ENCODE measurements around the gene PSMA4.
"Not testable (repeated sequence)": the region's sequence is repeated elsewhere in the genome, so short reads cannot be mapped to it uniquely, and the experiment has no call there.

PSMA4 gene

DNA sequence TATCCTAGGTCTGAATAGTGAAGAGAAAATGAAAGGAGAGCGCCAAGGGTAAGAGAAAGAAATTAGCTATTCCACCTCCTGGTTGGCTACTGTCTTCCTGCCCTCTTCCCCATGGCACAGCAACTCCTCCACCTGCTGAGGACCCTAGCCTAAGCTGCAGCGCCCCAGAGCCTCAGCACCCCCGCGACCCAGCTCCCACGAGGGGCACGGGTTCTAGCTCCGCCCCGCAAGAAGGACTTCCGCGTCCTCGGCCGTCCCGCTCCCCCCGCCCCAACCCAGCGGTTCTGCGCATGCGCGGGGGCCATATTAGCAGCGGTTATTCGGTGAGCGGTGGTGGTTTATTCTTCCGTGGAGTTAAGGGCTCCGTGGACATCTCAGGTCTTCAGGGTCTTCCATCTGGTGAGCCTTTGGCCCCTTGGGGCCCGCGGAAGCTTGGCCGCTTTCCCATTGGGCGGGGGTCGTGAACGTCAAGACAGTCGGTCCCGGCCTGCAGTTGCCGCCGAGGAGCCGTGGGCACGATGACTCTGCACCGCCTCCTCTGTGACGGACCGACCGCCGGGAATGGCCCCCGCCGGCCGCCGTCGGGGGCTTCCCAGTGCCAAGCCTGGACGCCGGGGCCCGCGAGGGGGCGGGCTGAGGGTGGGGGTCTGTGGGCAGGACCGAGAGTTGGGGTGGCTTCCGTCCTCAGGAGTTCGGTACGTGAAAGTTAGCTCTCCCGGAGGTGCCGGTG is at the start of gene PSMA4:
Gene PSMA4 (plus strand): TSS at position 304 of the 730 bp plus-strand sequence. CDS start 1,484 bp downstream, outside the sequence.
- peak; percentile 64 for DNase-seq

DNA sequence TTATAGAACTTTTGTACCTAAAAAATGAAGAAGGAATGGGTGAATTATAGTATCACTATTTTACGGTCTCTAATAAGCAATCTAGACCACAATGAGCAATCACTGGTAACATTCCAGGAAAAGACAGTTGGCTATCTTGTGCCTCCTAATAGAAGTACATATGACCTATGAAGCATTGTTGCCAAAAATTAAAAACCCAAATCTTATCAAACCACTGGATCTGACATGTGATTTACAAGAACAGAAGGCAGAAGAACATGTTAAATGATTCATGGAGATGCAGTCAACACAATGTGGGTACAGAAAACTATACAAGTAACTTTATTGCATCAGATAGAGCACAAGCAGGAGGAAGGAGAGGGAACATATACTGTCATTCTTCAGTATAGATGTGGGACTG is 47.4 kb upstream of the PSMA4 start:
- DNase-seq = no peak

DNA sequence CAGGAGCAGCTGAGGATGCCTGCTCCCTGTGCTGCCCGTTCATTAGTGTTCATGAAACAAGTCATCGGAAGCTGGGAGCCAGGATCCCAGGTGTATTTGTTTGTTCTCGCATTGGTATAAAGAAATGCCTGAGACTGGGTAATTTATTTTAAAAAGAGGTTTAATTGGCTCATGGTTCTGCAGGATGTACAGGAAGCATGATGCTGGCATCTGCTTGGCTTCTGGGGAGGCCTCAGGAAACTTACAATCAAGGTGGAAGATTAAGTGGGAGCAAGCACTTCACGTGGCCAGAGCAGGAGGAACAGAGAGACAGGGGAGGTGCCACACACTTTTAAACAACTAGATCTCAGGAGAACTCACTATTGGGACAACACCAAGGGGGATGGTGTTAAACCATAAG is 38.4 kb upstream of the PSMA4 start:
- DNase-seq = no peak

DNA sequence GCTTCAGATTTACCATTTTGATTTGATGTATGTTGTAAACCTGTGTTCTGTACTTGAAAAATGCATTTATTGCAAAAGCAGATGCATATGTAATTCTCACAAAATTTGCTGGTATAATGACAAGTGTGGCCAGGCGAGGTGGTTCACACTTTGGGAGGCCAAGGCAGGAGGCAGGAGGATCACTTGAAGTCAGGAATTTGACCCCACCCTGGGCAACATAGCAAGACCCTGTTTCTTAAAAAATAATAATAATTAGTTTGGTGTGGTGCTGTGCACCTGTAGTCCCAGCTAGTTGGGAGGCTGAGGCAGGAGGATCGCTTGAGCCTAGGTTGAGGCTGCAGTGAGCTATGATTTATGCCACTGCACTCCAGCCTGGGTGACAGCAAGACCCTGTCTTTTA is 37.6 kb upstream of the PSMA4 start:
- DNase-seq = no peak

GRCh38 chr15:78506971-78507830 is 33.0 kb upstream of the PSMA4 start, which contains the start of gene HYKK:
Gene HYKK, plus strand, starts transcription at chr15:78507577. Its CDS starts 5,512 bp downstream, at chr15:78513089.
- peak; percentile 86 for DNase-seq

- no peak for DNase-seq
Observed at GRCh38 chr15:78507831-78508160, 32.4 kb upstream of the PSMA4 start.

- DNase-seq = no peak
Observed at GRCh38 chr15:78508272-78508671, 32.0 kb upstream of the PSMA4 start.

GRCh38 chr15:78509726-78510312 is 30.4 kb upstream of the PSMA4 start:
- no peak for DNase-seq

DNA sequence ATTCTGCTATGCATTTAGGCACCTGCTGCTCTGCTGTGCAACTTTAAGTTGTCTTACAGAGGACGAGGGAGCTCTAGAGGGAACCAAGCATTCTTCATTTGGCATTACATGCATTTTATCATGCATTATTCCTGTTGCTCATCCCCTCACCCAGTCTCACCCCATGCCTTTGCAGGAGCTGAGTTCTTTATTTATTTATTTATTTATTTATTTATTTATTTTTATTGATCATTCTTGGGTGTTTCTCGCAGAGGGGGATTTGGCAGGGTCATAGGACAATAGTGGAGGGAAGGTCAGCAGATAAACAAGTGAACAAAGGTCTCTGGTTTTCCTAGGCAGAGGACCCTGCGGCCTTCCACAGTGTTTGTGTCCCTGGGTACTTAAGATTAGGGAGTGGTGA is 20.2 kb upstream of the PSMA4 start:
- DNase-seq = not testable (repeated sequence)

DNA sequence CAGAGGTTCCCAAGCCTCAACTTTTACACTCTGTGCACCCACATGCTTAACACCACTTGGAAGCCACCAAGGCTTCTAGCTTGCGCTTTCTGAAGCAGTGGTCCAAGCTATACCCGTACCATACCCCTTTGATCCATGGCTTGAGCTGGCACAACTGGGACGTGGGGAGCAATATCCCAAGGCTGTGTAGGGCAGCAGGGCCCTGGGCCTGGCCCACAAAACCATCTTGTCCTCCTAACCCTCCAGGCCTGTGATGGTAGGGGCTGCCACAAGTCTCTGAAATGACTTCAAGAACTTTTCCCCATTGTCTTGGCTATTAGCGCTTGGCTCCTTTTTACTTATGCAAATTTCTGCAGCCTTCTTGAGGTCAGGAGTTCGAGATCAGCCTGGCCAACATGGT is 16.0 kb upstream of the PSMA4 start:
- no peak for DNase-seq

DNA sequence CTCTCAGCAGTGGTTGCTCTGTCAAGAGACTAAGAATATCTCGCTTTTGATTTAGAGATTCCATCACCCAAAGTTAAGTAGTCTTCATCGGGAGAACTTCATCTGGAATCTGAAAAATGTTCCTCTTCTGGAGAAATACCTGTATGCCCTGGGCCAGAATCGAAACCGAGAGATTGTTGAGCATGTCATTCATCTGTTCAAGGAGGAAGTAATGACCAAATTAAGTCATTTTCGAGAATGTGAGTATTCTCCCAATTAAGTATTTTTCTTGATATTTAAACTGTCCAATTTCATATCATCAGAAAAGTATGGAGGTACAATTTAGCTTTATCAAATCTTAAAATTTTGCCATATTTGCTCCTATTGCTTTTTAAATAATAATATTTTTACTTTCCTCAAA is 12.9 kb upstream of the PSMA4 start:
- no peak for DNase-seq

- no peak for DNase-seq
Observed at GRCh38 chr15:78533331-78533730, 6.9 kb upstream of the PSMA4 start.

GRCh38 chr15:78536134-78536533 is 4.1 kb upstream of the PSMA4 start:
- no peak for DNase-seq

- no peak for DNase-seq
Observed at GRCh38 chr15:78537266-78537905, 2.9 kb upstream of the PSMA4 start.

GRCh38 chr15:78538358-78538757 is 1.9 kb upstream of the PSMA4 start:
- DNase-seq = no peak

DNA sequence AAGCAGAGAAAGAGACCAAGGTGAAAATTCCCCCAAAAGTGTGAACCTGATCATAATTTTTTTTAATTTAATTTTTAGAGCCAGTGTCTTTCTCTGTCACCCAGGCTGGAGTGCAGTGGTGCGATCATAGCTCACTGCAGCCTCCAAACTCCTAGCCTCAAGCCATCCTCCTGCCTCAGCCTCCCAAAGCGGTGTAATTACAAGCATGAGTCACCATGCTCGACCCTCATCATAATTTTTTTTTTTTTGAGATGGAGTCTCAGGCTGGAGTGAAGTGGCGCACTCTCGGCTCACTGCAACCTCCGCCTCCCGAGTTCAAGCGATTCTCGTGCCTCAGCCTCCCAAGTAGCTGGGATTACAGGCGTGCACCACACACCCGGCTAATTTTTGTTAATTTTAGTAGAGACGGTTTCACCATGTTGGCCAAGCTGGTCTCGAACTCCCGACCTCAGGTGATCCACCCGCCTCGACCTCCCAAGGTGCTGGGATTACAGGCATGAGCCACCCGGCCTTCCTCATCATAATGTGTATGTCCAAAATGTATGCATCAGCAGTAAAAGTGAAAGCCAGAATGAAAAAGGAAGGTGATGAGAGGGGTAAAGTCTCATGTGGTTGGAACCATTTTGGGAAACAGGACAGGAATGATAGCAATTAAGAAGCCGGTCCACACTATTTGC is 642 bp upstream of the PSMA4 start:
- DNase-seq = not testable (repeated sequence)

- DNase-seq = no peak
Observed at GRCh38 chr15:78540871-78541743, 863 bp downstream of the PSMA4 start.

- DNase-seq = no peak
Observed at GRCh38 chr15:78541744-78542034, 1.4 kb downstream of the PSMA4 start.

- no peak for DNase-seq
Observed at GRCh38 chr15:78542647-78543046, 2.4 kb downstream of the PSMA4 start.

- no peak for DNase-seq
Observed at GRCh38 chr15:78550194-78550593, 9.9 kb downstream of the PSMA4 start.

GRCh38 chr15:78550815-78551214 is 10.6 kb downstream of the PSMA4 start:
- DNase-seq = no peak

DNA sequence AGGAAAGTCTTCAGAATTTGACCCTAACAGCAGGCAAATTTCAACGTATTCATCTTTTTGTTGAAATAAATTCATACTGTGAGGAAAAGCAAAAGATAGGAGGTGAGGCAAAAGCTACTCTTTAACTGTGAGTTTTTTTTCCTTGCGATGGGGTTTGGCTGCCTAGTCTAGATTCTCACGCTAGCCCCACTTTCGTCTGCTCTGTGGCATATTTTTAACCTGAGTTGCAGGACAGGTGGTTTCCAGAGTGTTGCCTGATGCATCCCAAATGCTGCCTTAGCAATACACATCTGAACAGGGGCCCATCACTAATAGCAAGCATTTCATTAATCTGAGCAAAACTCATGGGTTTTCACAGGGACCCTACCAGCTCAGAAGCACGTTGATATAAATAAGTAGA is 11.7 kb downstream of the PSMA4 start:
- DNase-seq = no peak

All from NCI-H2107 (cell line).